ENCODE data around the gene AADAC. TPM values are rescaled to one million over a fixed set of nuclear protein-coding genes. Genes with fewer than 3 reads are reported as not detected.
"Not testable (repeated sequence)": the region's sequence is repeated elsewhere in the genome, so short reads cannot be mapped to it uniquely, and the experiment has no call there.

AADAC gene
- total and polyA plus RNA-seq, 5 donors = 0.17 to 0.44 (median 0.42) TPM; not detected in 2

- H3K27ac ChIP-seq (ENCODE audit: low read length) = not testable (repeated sequence)
- WGBS = 91% methylated on average over 5 of the region's 5 CpGs
Measured at GRCh38 chr3:151874079-151874478, 60.2 kb downstream of the AADAC start.

GRCh38 chr3:151875759-151876158 lies 61.8 kb downstream of the AADAC start:
- 63% methylated on average over 3 of the region's 3 CpGs for WGBS
- no peak for DNase-seq

More at GRCh38 chr3:151874079-151874478, 60.2 kb downstream of the AADAC start:
- H3K4me1 ChIP-seq (ENCODE audit: control insufficient read depth, insufficient read depth, low read length); H3K9me3 ChIP-seq (ENCODE audit: control insufficient read depth, low read length); DNase-seq; H3K27me3 ChIP-seq (ENCODE audit: control insufficient read depth, insufficient read depth); ATAC-seq; H3K4me3 ChIP-seq (ENCODE audit: low read length); intact Hi-C loops (cut with DNase I): not testable (repeated sequence)

GRCh38 chr3:151877269-151877668 lies 63.4 kb downstream of the AADAC start:
- ATAC-seq = no peak

More at GRCh38 chr3:151875759-151876158, 61.8 kb downstream of the AADAC start:
- no peaks in the 10 kb centered on the region for H3K4me1 ChIP-seq (ENCODE audit: control insufficient read depth, insufficient read depth, low read length)
- H3K27ac ChIP-seq (ENCODE audit: low read length) = no peak overlapping the region
- no peak for ATAC-seq
- H3K4me3 ChIP-seq (ENCODE audit: low read length) = no peak overlapping the region
- no peaks in the 10 kb centered on the region for H3K27me3 ChIP-seq (ENCODE audit: control insufficient read depth, insufficient read depth)
- intact Hi-C loops (cut with DNase I) = no loop called here
- no peaks in the 10 kb centered on the region for H3K9me3 ChIP-seq (ENCODE audit: control insufficient read depth, low read length)

More at GRCh38 chr3:151877269-151877668, 63.4 kb downstream of the AADAC start:
- Histone ChIP-seq H3K9me3 (ENCODE audit: control insufficient read depth, low read length) (no peaks in the 10 kb centered on the region), H3K4me1 (ENCODE audit: control insufficient read depth, insufficient read depth, low read length) (no peaks in the 10 kb centered on the region), H3K4me3 (ENCODE audit: low read length) (no peak overlapping the region), H3K27me3 (ENCODE audit: control insufficient read depth, insufficient read depth) (no peaks in the 10 kb centered on the region), H3K27ac (ENCODE audit: low read length) (no peak overlapping the region)
- intact Hi-C loops (cut with DNase I) = no loop called here
- DNase-seq = no peak
- WGBS = 90% methylated on average over 2 of the region's 2 CpGs

Other genes with a start within 250 kb of the AADAC start
- not detected for gene AADACL2, start 80.2 kb upstream of the AADAC start, total RNA-seq
- 0.05 TPM for gene AADACL2, start 80.2 kb upstream of the AADAC start, polyA plus RNA-seq
- 1 to 10 TPM in 3 of 4 donors, under 1 TPM in 1; 0.65 to 3.5 (median 2.9) TPM for gene SUCNR1, start 59.5 kb downstream of the AADAC start, total RNA-seq
- gene SUCNR1, start 59.5 kb downstream of the AADAC start, polyA plus RNA-seq = 0.45 TPM